HEK293 (cell line): ENCODE measurements around the gene PRDM15.

Experiments
- CTCF ChIA-PET: fragments of 350-600 bp; formaldehyde crosslinking; extraction: SDS; loops from one replicate; lab custom pipeline; 2021; ENCODE audit warnings: antibody characterized with exemption; lab: Yijun Ruan, JAX
- POLR2A ChIA-PET: fragments of 300-600 bp; formaldehyde crosslinking; extraction: SDS; loops from one replicate; lab custom pipeline; 2020; ENCODE audit warnings: antibody characterized with exemption, inconsistent platforms; lab: Yijun Ruan, JAX
- H3K27ac ChIP-seq: fragments of 200-500 bp; sonication (Bioruptor generic); 2 replicates; pipeline ENCODE4 v1.5.1; 2014; ENCODE audit warnings: low read depth, low read length, control low read depth, inconsistent platforms; ENCODE audit errors: extremely low read depth
- H3K36me3 ChIP-seq, 2 experiments: fragments of 200-500 bp in 1 of 2; sonication (Bioruptor generic) in 1 of 2; 1 replicate in 1 of 2; 2 replicates in 1 of 2; pipeline ENCODE4 v1.5.1; 2014 to 2017; ENCODE audit warnings: inconsistent platforms in 2 of 2, low read length in 2 of 2; ENCODE audit not compliant: control insufficient read depth in 2 of 2, insufficient read depth in 1 of 2
- H3K4me1 ChIP-seq: fragments of 200-500 bp; sonication (Bioruptor generic); 2 replicates; pipeline ENCODE4 v1.5.1; 2014; ENCODE audit warnings: mild to moderate bottlenecking, low read length, inconsistent platforms; ENCODE audit not compliant: control insufficient read depth, insufficient read depth
- H3K4me3 ChIP-seq: 2 replicates; pipeline ENCODE4 v1.5.1; 2011; ENCODE audit warnings: low read depth, mild to moderate bottlenecking, control low read depth, low read length, moderate library complexity
- H3K9me3 ChIP-seq: fragments of 200-500 bp; sonication (Bioruptor generic); 2 replicates; pipeline ENCODE4 v1.5.1; 2014; ENCODE audit warnings: low read depth, low read length, inconsistent platforms; ENCODE audit not compliant: control insufficient read depth, insufficient read depth
- CTCF ChIP-seq: fragments of 450-650 bp; formaldehyde crosslinking; IDR thresholded peaks from 2 replicates; pipeline ENCODE4 v1.5.1; 2016; ENCODE audit warnings: missing biosample characterization, missing genetic modification characterization
- KLF1 ChIP-seq: fragments of 450-650 bp; formaldehyde crosslinking; IDR thresholded peaks from 2 replicates; pipeline ENCODE4 v1.5.1; 2016; ENCODE audit warnings: missing biosample characterization, missing genetic modification characterization
- PRDM10 ChIP-seq: fragments of 450-650 bp; formaldehyde crosslinking; IDR thresholded peaks from 2 replicates; pipeline ENCODE4 v1.5.1; 2016; ENCODE audit warnings: missing biosample characterization, missing genetic modification characterization
- SCRT2 ChIP-seq: fragments of 450-650 bp; formaldehyde crosslinking; IDR thresholded peaks from 2 replicates; pipeline ENCODE4 v1.5.1; 2016; ENCODE audit warnings: missing biosample characterization, missing genetic modification characterization
- SP2 ChIP-seq: fragments of 450-650 bp; formaldehyde crosslinking; IDR thresholded peaks from 2 replicates; pipeline ENCODE4 v1.5.1; 2016; ENCODE audit warnings: missing biosample characterization, missing genetic modification characterization
- ZBTB17 ChIP-seq: fragments of 450-650 bp; formaldehyde crosslinking; IDR thresholded peaks from 2 replicates; pipeline ENCODE4 v1.5.1; 2016; ENCODE audit warnings: missing biosample characterization, missing genetic modification characterization
- ZBTB44 ChIP-seq: fragments of 450-650 bp; IDR thresholded peaks from 2 replicates; pipeline ENCODE4 v1.5.1; 2018; ENCODE audit warnings: missing biosample characterization, mild to moderate bottlenecking, missing genetic modification characterization
- ZFP3 ChIP-seq: fragments of 450-650 bp; formaldehyde crosslinking; IDR thresholded peaks from 2 replicates; pipeline ENCODE4 v1.5.1; 2016; ENCODE audit warnings: low read depth, missing biosample characterization, missing genetic modification characterization
- ZNF473 ChIP-seq: fragments of 450-650 bp; formaldehyde crosslinking; IDR thresholded peaks from 2 replicates; pipeline ENCODE4 v1.5.1; 2017; ENCODE audit warnings: missing biosample characterization, missing genetic modification characterization
- ZNF621 ChIP-seq: fragments of 450-650 bp; formaldehyde crosslinking; IDR thresholded peaks from 2 replicates; pipeline ENCODE4 v1.5.1; 2017; ENCODE audit warnings: missing biosample characterization, missing genetic modification characterization
- ZNF623 ChIP-seq: fragments of 450-650 bp; formaldehyde crosslinking; IDR thresholded peaks from 2 replicates; pipeline ENCODE4 v1.5.1; 2016; ENCODE audit warnings: missing biosample characterization, missing genetic modification characterization
- ZNF777 ChIP-seq: fragments of 450-650 bp; formaldehyde crosslinking; IDR thresholded peaks from 2 replicates; pipeline ENCODE4 v1.5.1; 2017; ENCODE audit warnings: missing biosample characterization, missing genetic modification characterization, borderline replicate concordance

PRDM15 gene

GRCh38 chr21:41833497-41834115, 45.5 kb downstream of the PRDM15 start (continued):
- TF ChIP-seq ZNF473 (tag by site-specific recombination), result no peak

GRCh38 chr21:41832596-41833496, 46.3 kb downstream of the PRDM15 start:
- CTCF ChIA-PET, result interaction anchor here (1.1 to 1.6 kb wide), 2 partner anchors 16 to 220 kb away, joined by 4 to 5 read pairs; no protein-coding TSS in a partner anchor
- H3K9me3 ChIP-seq, result no peaks in the 10 kb centered on the region
- H3K36me3 ChIP-seq, result peaks cover 0 to 26% of the 10 kb centered on the region in 2 experiments; a peak in 2 of 3 replicates
- no peak overlapping the region for H3K4me3 ChIP-seq
- no peaks in the 10 kb centered on the region for H3K4me1 ChIP-seq
- H3K27ac ChIP-seq, result no peak overlapping the region
- POLR2A ChIA-PET, result no interaction called here
- TF ChIP-seq PRDM10 (tag by site-specific recombination), result no peak
- TF ChIP-seq ZNF621, result no peak
- TF ChIP-seq ZBTB17, result no peak
- TF ChIP-seq ZNF777 (tag by site-specific recombination), result no peak
- TF ChIP-seq ZNF623 (tag by site-specific recombination), result no peak
- no peak for TF ChIP-seq CTCF
- no peak for TF ChIP-seq ZBTB44 (tag by site-specific recombination)
- TF ChIP-seq SP2, result no peak
- no peak for TF ChIP-seq ZFP3 (tag by site-specific recombination)
- TF ChIP-seq, all 188 proteins: peak for 0

GRCh38 chr21:41831866-41832595, 47.1 kb downstream of the PRDM15 start:
- CTCF ChIA-PET, result interaction anchor here (1.6 kb wide), 1 partner anchor 15 kb away, joined by 5 read pairs; no protein-coding TSS in a partner anchor
- Histone ChIP-seq H3K9me3 (no peaks in the 10 kb centered on the region), H3K4me1 (no peaks in the 10 kb centered on the region), H3K4me3 (no peak overlapping the region), H3K36me3 (peaks cover 4 to 23% of the 10 kb centered on the region in 2 experiments; a peak in 2 of 3 replicates), H3K27ac (no peak overlapping the region)
- POLR2A ChIA-PET, result no interaction called here
- TF ChIP-seq SCRT2 (no peak), KLF1 (tag by site-specific recombination) (peak; percentile 80)
